ENCODE measurements around the gene VARS1. TPM values are rescaled to one million over a fixed set of nuclear protein-coding genes. Genes with fewer than 3 reads are reported as not detected.
A peak's percentile ranks its signal among the peaks of the same experiment; 100 is the strongest.

The VARS1 gene
- total and polyA plus RNA-seq, 2 of the 4 experiments (the other 2 are of a cell fraction) = 41.2 to 42.0 TPM

DNA sequence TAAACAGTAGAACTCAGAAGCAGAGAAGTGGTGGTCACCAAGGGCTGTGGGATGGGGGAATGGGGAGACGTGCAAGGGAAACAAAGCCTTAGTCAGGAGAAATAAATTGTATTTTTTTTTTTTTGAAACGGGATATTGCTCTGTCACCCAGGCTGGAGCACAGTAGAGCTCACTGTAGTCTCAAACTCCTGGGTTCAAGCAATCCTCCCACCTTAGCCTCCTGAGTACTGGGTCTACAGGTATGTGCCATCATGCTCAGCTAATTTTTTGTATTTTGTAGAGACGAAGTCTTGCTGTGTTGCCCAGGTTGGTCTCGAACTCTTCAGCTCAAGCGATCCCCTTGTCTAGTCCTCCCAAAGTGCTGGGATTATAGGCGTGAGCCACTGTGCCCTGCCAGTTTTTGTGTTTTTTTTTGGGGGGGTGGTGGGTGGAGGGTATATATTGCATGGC lies 35.4 kb upstream of the VARS1 start:
- Histone ChIP-seq H4K5ac (ENCODE audit: low read depth, low read length) (no peak overlapping the region), H3K36me3 (ENCODE audit: control insufficient read depth, insufficient read depth, low read length) (peaks cover 1% of the 10 kb centered on the region), H3K4me1 (ENCODE audit: control insufficient read depth, insufficient read depth, low read length) (peaks cover 7% of the 10 kb centered on the region), H3K4me2 (ENCODE audit: low read depth, low read length) (peak overlapping the region; percentile 91), H3K27me3 (ENCODE audit: control insufficient read depth, insufficient read depth, low read length) (no peaks in the 10 kb centered on the region), H4K8ac (ENCODE audit: low read depth in 2 of 2, low read length in 2 of 2) (peak overlapping the region in 1 of 2 experiments; percentile 29; a peak in 1 of 4 replicates), H3K9me3 (ENCODE audit: control insufficient read depth, insufficient read depth, low read length) (no peaks in the 10 kb centered on the region), H2AFZ (replicated peaks; ENCODE audit: low read length, poor library complexity) (peak overlapping the region; percentile 21), H3K18ac (ENCODE audit: low read depth, low read length) (no peak overlapping the region), H3K4me3 (ENCODE audit: insufficient read depth, low read depth, low read length) (peak overlapping the region; percentile 81), H2AK9ac (replicated peaks; ENCODE audit: low read depth, low read length, poor library complexity) (peak overlapping the region; percentile 18), H3K9ac (ENCODE audit: low read depth, low read length) (peak overlapping the region; percentile 94), H2BK15ac (ENCODE audit: low read depth, low read length) (no peak overlapping the region), H2AK5ac (ENCODE audit: low read depth, low read length) (no peak overlapping the region), H4K91ac (ENCODE audit: insufficient read depth, low read depth, low read length) (no peak overlapping the region), H3K9me1 (ENCODE audit: insufficient read depth, low read length) (no peaks in the 10 kb centered on the region), H3K79me1 (ENCODE audit: low read depth in 1 of 2, low read length in 2 of 2) (peaks cover 7 to 24% of the 10 kb centered on the region in 2 experiments; a peak in 2 of 4 replicates), H2BK5ac (ENCODE audit: low read depth, low read length, poor library complexity, severe bottlenecking) (no peak overlapping the region), H3K56ac (ENCODE audit: extremely low read depth, insufficient read depth, low read length) (no peak overlapping the region), H3K27ac (ENCODE audit: insufficient read depth, low read length) (peak overlapping the region; percentile 31; the same call in 1 of the 2 replicates), H3K4ac (ENCODE audit: low read depth, low read length) (peak overlapping the region; percentile 27; the same call in 1 of the 2 replicates), H3K14ac (replicated peaks; ENCODE audit: low read depth, low read length) (peak overlapping the region; percentile 66), H2BK120ac (ENCODE audit: low read depth, low read length) (no peak overlapping the region), H2BK20ac (ENCODE audit: low read depth, low read length) (no peak overlapping the region), H3K23ac (ENCODE audit: low read depth, low read length) (peak overlapping the region; percentile 94; the same call in 1 of the 2 replicates), H4K20me1 (ENCODE audit: insufficient read depth, low read length) (peaks cover 11% of the 10 kb centered on the region)
- ATAC-seq (ENCODE audit: low read depth) (no peak), DNase-seq (no peak)
- no TSS peak for BruUV-seq (replicated peaks)
- TF ChIP-seq, protein P1, sequence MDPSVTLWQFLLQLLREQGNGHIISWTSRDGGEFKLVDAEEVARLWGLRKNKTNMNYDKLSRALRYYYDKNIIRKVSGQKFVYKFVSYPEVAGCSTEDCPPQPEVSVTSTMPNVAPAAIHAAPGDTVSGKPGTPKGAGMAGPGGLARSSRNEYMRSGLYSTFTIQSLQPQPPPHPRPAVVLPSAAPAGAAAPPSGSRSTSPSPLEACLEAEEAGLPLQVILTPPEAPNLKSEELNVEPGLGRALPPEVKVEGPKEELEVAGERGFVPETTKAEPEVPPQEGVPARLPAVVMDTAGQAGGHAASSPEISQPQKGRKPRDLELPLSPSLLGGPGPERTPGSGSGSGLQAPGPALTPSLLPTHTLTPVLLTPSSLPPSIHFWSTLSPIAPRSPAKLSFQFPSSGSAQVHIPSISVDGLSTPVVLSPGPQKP (IDR thresholded peaks at IDR 0.05; ENCODE audit: borderline replicate concordance, low read depth, low read length) = no peak
- TF ChIP-seq SMC3 (IDR thresholded peaks at IDR 0.05; ENCODE audit: low read depth, low read length) (no peak), MAZ (IDR thresholded peaks at IDR 0.05; ENCODE audit: borderline replicate concordance, low read depth, low read length) (no peak), RFX5 (IDR thresholded peaks at IDR 0.05; ENCODE audit: low read depth, low read length) (no peak)
- ChIA-PET POLR2A (ENCODE audit: unreplicated experiment) (interaction anchor here (0.6 kb wide), 1 partner anchor 24 kb away, joined by 5 read pairs; no protein-coding TSS in a partner anchor), CTCF (interaction anchor here (0.7 kb wide), 1 partner anchor 17 kb away, joined by 4 read pairs; no protein-coding TSS in a partner anchor)
- 100% methylated on average over 2 of the region's 6 CpGs; no CpG with 5 or more reads in 1 of the 2 experiments for WGBS, 2 experiments (ENCODE audit: extremely low coverage in 2 of 2, insufficient read length in 1 of 2)
- dilution Hi-C loops (cut with HindIII; ENCODE audit: low sequenced_read_pairs, unreplicated experiment) = no loop called here
- intact Hi-C loops (cut with micrococcal nuclease) = loop anchor here (1.0 to 5.0 kb wide), 6 partner anchors 59 to 169 kb away; partner anchors contain the start of genes ABHD16A, C6orf47, DDAH2 and GPANK1
- in situ Hi-C loops (cut with MboI; ENCODE audit: low sequenced_read_pairs) = loop anchor here (10.0 kb wide), 2 partner anchors 146 to 286 kb away; partner anchors contain the start of genes ATP6V1G2, DDX39B, LY6G5C and NFKBIL1

All from IMR-90 (cell line).